Lung (tissue), 16 donors: ENCODE data around the gene CDH10. TPM values are rescaled to one million over a fixed set of nuclear protein-coding genes. Genes with fewer than 3 reads are reported as not detected.
A peak's percentile ranks its signal among the peaks of the same experiment; 100 is the strongest.

Experiments used
- ATAC-seq: fragments of 200-7000 bp; cut with Tn5 transposase; one replicate; pipeline ENCODE4 v1.9.1; 2020; ENCODE audit warnings: moderate number of reproducible peaks; ENCODE audit not compliant: insufficient read depth, low FRiP score
- DNase-seq, 3 donors: peaks; one replicate each; pipeline ENCODE4 v3.0.0-alpha.2; 2013 to 2017
- H3K27ac ChIP-seq, 2 donors: one replicate each; pipeline ENCODE4 v1.5.1; 2013; ENCODE audit warnings: mild to moderate bottlenecking in 2 of 2, moderate library complexity in 2 of 2, control low read depth in 1 of 2, inconsistent platforms in 1 of 2, low read depth in 1 of 2, low read length in 1 of 2
- H3K27me3 ChIP-seq, 3 donors: one replicate each; pipeline ENCODE4 v1.5.1; 2013; ENCODE audit warnings: low read length in 2 of 3; ENCODE audit not compliant: control insufficient read depth in 3 of 3, insufficient read depth in 3 of 3
- H3K36me3 ChIP-seq, 4 donors: one replicate each; pipeline ENCODE4 v1.5.1; 2013; ENCODE audit warnings: low read length in 4 of 4, mild to moderate bottlenecking in 1 of 4, moderate library complexity in 1 of 4; ENCODE audit not compliant: control insufficient read depth in 4 of 4, insufficient read depth in 4 of 4
- H3K4me1 ChIP-seq, 5 donors: one replicate each; pipeline ENCODE4 v1.5.1; 2013; ENCODE audit warnings: low read length in 5 of 5, mild to moderate bottlenecking in 2 of 5, moderate library complexity in 1 of 5; ENCODE audit not compliant: control insufficient read depth in 5 of 5, insufficient read depth in 5 of 5
- H3K4me3 ChIP-seq: one replicate; pipeline ENCODE4 v1.5.1; 2013; ENCODE audit warnings: mild to moderate bottlenecking, control low read depth, moderate library complexity
- H3K9ac ChIP-seq, 2 donors: one replicate each; pipeline ENCODE4 v1.5.1; 2013; ENCODE audit warnings: low read length in 2 of 2, control low read depth in 1 of 2; ENCODE audit not compliant: insufficient read depth in 1 of 2
- H3K9me3 ChIP-seq, 4 donors: one replicate each; pipeline ENCODE4 v1.5.1; 2013; ENCODE audit warnings: low read length in 3 of 4, mild to moderate bottlenecking in 1 of 4, moderate library complexity in 1 of 4; ENCODE audit not compliant: control insufficient read depth in 4 of 4, insufficient read depth in 3 of 4
- WGBS, 2 donors: extraction: QIAGEN DNeasy Blood & Tissue Kit; methylation state at CpG; one replicate each; pipeline ENCODE4 v1.1.7; 2013; 5-methylcytosine and 5-hydroxymethylcytosine counted together
- long read RNA-seq, 5 donors: transcript quantifications; one replicate each; lab custom pipeline, GENCODE V29; 2026
- polyA plus RNA-seq, 2 donors: library from polyadenylated mRNA; stranded (reverse); fragments of 200-250 nt; gene quantifications; one replicate each; pipeline ENCODE4 v1.2.1, GENCODE V29; 2013
- total RNA-seq, 2 donors: library from RNA; depleted of rRNA in 1 of 2; stranded (reverse); fragments of >200 nt in 1 of 2; gene quantifications; one replicate each; pipeline ENCODE4 v1.2.1, GENCODE V29; 2014 to 2021
- TF ChIP-seq, protein P1 (sequence below): IDR thresholded peaks from 2 replicates; pipeline ENCODE4 v1.5.1; 2012; ENCODE audit warnings: mild to moderate bottlenecking; ENCODE audit errors: control extremely low read depth, extremely low read depth
- donor health status: control.
- donor health status: control.
- donor health status: Bipolar disorder and iron deficiency.
- donor health status: healthy.
- donor health status: DM: yes; HTN: yes; CAD: no.

The CDH10 gene
- total RNA-seq (1 to 10 TPM in 1 of 2 donors, under 1 TPM in 1; 0.28 to 1.8 TPM), polyA plus RNA-seq (under 1 TPM; 0.16 to 0.23 TPM)
- long read RNA-seq, donor 1, partial matches to known transcripts: 0 of 1 reads
- long read RNA-seq, donor 1, other reads (novel, unspliced or antisense): 0 of 1 reads
- long read RNA-seq, donor 2: 0 reads
- long read RNA-seq, donor 3: 0 reads
- long read RNA-seq, donor 4: 0 reads
- long read RNA-seq, donor 5, partial matches to known transcripts: 0 of 1 reads
- long read RNA-seq, donor 5, other reads (novel, unspliced or antisense): 0 of 1 reads

DNA sequence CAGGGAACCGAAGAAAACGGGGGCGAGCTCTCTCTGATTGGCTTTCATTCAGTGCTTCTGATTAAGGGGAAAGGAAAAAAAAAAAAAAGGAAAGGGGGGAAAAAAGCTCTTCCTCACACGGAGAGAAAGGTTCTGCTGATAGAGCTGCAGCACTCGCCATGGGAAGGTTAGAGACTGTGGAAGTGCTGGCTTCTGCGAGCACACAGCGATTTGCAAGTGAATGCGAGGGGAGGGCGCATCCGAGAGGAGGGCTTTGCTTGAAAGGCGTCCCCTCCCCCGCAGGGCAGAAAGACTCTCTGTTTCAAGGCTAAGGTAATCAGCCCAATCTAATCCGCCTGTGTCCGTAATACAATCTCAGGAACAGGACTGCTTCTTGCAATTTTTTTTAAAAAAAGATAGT lies at the start of gene CDH10:
Gene CDH10 (minus strand): TSS at position 218 of the 400 bp plus-strand sequence. CDS start 51,488 bp downstream, outside the sequence.
- Histone ChIP-seq H3K27ac (no peak within 1 kb of the TSS), H3K9ac (peak within 1 kb of the TSS; percentile 18 to 49), H3K36me3 (no peaks in the 10 kb centered on the region), H3K27me3 (peaks cover 0 to 6% (median 3%) of the 10 kb centered on the region in 3 donors), H3K4me3 (no peak within 1 kb of the TSS), H3K9me3 (no peaks in the 10 kb centered on the region), H3K4me1 (no peaks in the 10 kb centered on the region)
- ATAC-seq (no peak), DNase-seq (peak; percentile 57 to 75 (median 60))
- TF ChIP-seq, protein P1, sequence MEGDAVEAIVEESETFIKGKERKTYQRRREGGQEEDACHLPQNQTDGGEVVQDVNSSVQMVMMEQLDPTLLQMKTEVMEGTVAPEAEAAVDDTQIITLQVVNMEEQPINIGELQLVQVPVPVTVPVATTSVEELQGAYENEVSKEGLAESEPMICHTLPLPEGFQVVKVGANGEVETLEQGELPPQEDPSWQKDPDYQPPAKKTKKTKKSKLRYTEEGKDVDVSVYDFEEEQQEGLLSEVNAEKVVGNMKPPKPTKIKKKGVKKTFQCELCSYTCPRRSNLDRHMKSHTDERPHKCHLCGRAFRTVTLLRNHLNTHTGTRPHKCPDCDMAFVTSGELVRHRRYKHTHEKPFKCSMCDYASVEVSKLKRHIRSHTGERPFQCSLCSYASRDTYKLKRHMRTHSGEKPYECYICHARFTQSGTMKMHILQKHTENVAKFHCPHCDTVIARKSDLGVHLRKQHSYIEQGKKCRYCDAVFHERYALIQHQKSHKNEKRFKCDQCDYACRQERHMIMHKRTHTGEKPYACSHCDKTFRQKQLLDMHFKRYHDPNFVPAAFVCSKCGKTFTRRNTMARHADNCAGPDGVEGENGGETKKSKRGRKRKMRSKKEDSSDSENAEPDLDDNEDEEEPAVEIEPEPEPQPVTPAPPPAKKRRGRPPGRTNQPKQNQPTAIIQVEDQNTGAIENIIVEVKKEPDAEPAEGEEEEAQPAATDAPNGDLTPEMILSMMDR: no peak
- WGBS, 2 donors: 2% methylated on average over 14 of the region's 14 CpGs

DNA sequence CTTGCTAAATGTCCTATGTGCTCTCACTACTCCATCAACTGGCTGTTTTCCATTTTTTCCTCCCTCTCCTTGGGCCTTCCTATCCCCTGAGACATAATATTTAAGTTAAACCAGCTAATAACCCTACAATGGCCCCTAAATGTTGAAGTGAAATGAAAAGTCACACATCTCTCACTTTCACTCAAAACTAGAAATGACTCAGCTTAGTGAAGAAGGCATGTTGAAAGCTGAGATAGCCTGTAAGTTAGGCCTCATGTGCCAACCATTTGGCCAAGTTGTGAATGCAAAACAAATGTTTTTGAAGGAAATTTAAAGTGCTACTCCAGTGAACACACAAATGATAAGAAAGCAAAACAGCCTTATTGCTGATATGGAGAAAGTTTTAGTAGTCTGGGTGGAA lies 48.8 kb upstream of the CDH10 start:
- Histone ChIP-seq H3K9ac (no peak overlapping the region), H3K9me3 (peaks cover 0 to 5% (median 0%) of the 10 kb centered on the region in 4 donors), H3K27me3 (no peaks in the 10 kb centered on the region), H3K27ac (no peak overlapping the region), H3K4me3 (no peak overlapping the region), H3K4me1 (no peaks in the 10 kb centered on the region), H3K36me3 (no peaks in the 10 kb centered on the region)
- no peak for ATAC-seq
- TF ChIP-seq, protein P1: no peak
- DNase-seq: no peak

DNA sequence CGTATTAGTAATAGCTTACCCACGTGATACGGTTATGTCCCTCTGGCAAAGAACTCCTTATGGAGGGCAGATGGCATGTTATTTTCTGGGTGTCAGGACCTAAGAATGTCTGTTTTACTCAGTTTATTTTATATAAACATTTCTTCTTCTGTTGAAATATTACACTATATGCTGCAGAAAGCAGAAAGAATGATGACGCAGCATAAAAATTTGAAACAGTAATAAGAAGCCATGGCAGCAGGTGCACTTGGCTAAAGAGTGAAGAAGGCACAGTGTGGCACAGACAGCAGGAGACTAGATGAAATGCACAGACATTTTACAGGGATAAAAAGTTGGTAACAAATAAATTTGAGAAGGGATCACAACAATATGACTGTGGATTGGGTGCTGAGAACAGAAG lies 46.3 kb upstream of the CDH10 start:
- no peaks in the 10 kb centered on the region for H3K4me1 ChIP-seq
- H3K9me3 ChIP-seq: peaks cover 0 to 14% (median 7%) of the 10 kb centered on the region in 4 donors
- H3K9ac ChIP-seq: no peak overlapping the region
- H3K27ac ChIP-seq: no peak overlapping the region
- WGBS, 2 donors: 90 to 94% methylated on average over 4 of the region's 4 CpGs
- no peaks in the 10 kb centered on the region for H3K36me3 ChIP-seq
- H3K27me3 ChIP-seq: no peaks in the 10 kb centered on the region
- H3K4me3 ChIP-seq: no peak overlapping the region
- DNase-seq (no peak), ATAC-seq (no peak)
- TF ChIP-seq, protein P1: no peak

DNA sequence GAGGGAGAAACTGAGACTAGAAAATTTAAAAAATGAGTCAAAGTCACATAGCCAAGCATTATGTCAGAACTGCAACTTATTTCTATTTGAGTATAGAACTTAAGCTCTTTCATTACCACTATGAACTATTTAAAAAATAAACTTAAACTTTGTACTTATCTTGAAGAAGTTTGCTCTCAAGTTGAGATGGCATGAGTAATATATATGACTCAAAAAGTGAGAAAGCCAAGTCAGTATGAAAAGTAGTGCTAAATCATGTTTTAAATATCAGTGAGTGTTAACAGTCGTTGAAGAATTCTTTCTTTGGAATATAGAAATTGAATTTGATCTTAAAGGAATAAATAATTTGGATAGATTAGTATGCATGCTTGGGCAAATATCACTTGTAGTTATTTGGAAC lies 36.3 kb upstream of the CDH10 start:
- 54 to 72% methylated on average over 1 of the region's 1 CpG for WGBS, 2 donors
- no peaks in the 10 kb centered on the region for H3K4me1 ChIP-seq
- no peaks in the 10 kb centered on the region for H3K36me3 ChIP-seq
- no peak overlapping the region for H3K9ac ChIP-seq
- DNase-seq: no peak
- H3K27ac ChIP-seq: no peak overlapping the region
- ATAC-seq: no peak
- H3K9me3 ChIP-seq: peaks cover 0 to 3% (median under 1%) of the 10 kb centered on the region in 4 donors
- TF ChIP-seq, protein P1: no peak
- H3K27me3 ChIP-seq: no peaks in the 10 kb centered on the region
- H3K4me3 ChIP-seq: no peak overlapping the region
